MM.1S (cell line): ENCODE data around the gene POPDC3.

Experiments used
- CTCF ChIP-seq: fragments of 300-600 bp; sonication (generic); IDR thresholded peaks from 2 replicates; pipeline ENCODE4 v1.5.1; 2016; ENCODE audit warnings: antibody characterized with exemption, low read length, mixed read lengths
- EZH2 ChIP-seq: fragments of 300-600 bp; sonication (generic); optimal IDR thresholded peaks from 2 replicates; pipeline ENCODE3; 2017; ENCODE audit warnings: low read depth, mild to moderate bottlenecking, antibody characterized with exemption, low read length, mixed read lengths
- EZH2phosphoT487 ChIP-seq: fragments of 300-600 bp; sonication (generic); IDR thresholded peaks from 2 replicates; pipeline ENCODE4 v1.6.1; 2018; ENCODE audit warnings: antibody characterized with exemption, low read length

DNA sequence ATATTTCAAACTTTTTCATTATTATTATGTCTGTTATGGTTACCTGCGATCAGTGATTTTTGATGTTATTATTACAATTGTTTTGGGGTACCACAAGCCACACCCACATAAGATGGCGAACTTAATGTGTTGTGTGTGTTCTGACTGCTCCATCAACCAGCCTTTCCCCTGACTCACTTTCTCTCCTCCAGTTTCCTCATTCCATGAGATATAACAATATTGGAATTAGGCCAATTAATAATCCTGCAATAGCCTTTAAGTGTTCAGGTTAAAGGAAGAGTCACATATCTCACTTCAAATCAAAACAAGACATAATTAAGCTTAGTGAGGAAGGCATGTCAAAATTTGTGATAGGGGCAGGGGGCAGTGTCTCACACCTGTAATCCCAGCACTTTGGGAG is 16.3 kb upstream of the POPDC3 start:
- TF ChIP-seq CTCF = no peak
- TF ChIP-seq EZH2 = no peak
- no peak for TF ChIP-seq EZH2phosphoT487
